Sciatic nerve (tissue), 2 donors: ENCODE data around the gene CA12. TPM values are rescaled to one million over a fixed set of nuclear protein-coding genes. Genes with fewer than 3 reads are reported as not detected.
"Not testable (repeated sequence)": the region's sequence is repeated elsewhere in the genome, so short reads cannot be mapped to it uniquely, and the experiment has no call there.

Experiments used
- ATAC-seq: fragments of 200-7000 bp; cut with Tn5 transposase; one replicate; pipeline ENCODE4 v1.9.1; 2020; ENCODE audit warnings: mild to moderate bottlenecking, moderate library complexity
- DNase-seq: peaks from one replicate; pipeline ENCODE4 v3.0.0-alpha.2; 2020; ENCODE audit warnings: low spot score
- intact Hi-C: fragments of 100-400 bp; cut with DNase I; formaldehyde crosslinking; loops from one replicate; pipeline ENCODE4 v1.14.2; 2022
- total RNA-seq: library from RNA; stranded (reverse); fragmentation: NEBNext Ultra II Directional; extraction: Animal tissue kit (Norgen Biotek cat#: 25700); gene quantifications from one replicate; pipeline ENCODE4 v1.2.1, GENCODE V29; 2021
- donor health status: DM: no; HTN: no; CAD: no.
- donor health status: DM: no; HTN: no; CAD: no.

The CA12 gene
- total RNA-seq, 1 donor from 2014 or later: 4.0 TPM

DNA sequence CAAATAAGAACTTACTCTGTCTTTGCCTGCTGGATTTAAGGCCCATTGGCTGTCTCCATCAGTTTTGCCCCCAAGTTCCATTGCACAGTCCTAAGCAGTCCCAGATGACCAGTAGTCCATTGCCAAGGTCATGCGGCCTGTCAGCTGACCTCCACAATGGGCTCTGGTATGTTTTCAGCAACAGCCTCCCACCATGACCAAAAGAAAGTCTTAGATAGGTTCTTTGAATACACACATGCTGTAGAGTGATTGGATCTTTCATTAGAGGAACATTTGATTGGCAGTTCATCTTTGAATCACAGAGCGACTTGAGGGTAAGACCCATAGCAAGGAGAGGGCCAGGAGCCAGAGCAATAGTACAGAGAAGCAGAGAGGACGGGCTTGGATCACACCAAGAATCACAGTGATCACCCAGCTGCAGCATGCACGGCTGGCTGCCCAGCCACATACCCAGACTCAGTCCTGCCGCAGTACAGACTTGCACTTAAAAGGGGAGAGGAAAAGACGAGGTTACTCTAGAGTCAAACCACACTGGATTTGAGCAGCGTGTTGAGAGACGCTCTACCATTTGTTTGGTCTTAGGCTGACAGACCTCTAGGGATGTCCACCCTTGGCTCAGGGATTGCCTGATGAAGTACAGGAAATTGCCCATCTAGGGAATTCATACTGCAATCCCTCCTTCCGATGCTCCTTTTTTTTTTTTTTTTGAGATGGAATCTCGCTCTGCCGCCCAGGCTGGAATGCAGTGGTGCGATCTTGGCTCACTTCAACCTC lies 53.8 kb downstream of the CA12 start:
- intact Hi-C loops: no loop called here
- peak; percentile 63 for ATAC-seq
- DNase-seq: no peak

DNA sequence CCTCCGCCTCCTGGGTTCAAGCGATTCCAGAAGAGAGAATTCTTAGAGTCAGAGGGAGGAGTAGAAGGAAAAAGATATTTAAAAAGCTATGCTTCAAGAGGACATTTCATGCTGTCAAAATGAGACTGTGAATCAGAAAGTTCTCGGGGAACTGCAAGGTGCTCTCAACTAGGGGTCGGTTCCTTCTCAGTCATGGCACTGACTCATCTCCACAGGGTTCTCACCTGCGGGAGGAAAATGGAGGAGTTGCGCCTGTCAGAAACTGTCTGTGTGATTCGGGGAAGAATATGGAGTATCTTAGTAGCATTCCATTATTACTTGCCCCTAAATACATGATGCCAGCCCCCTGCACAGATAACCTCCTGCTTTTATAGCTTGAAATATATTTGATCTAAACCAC lies 56.9 kb downstream of the CA12 start:
- ATAC-seq: no peak
- intact Hi-C loops: no loop called here
- no peak for DNase-seq

DNA sequence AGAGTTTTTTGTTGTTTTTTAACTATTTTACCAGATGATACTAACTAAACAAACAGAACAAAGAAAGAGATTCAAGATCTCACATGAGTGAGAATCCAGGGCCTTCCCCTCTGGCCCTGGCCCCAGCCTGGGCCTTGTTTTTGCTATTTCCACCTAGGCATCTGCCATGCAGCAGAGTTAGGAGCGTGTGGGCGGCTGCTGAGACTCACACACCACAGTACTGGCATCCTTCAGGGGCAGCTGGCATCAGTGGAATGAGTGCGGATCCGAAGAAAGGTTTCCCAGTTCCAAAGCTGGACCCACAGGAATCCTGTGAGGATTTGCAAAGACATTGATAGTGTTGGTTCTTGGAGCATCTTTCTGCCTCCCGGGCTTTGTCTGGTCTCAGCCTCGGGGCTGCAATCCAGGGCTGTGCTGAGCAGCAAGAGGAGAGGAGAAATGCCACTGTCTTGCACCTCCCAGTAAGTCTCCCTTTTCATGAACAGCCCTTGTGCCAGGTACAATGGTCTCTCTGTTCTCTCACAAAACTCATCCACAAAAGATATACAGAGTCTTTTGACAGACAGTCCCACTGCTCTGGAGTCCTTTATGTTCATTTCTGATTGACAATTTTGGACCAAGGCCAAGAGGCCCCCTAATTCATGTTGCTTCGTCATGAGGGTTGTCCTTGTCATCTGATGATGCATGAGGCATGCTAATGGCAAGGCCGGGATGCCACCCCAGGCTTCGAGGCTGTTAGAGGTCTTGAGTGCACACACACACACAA lies 57.7 kb downstream of the CA12 start:
- intact Hi-C loops: no loop called here
- no peak for ATAC-seq
- DNase-seq: no peak

DNA sequence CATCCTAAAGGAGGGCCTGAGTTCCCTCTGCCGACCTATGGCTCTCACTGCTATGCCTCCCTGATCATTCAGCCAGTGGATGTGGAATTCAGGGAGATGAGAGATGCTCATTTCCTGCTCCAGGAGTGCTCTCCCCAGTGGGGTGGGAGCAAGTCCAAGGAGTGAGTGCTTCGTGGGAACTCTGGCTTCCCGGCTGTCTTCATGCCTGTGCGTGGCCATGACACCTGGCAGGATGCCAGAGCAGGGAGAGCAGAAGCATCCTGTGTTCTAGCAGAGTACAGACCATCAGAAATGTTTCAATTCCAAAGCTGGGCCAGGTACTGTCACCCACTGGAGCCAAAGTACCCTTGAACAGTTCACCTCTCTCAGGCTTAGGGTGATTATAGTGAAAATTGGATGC lies 59.1 kb downstream of the CA12 start:
- intact Hi-C loops: no loop called here
- ATAC-seq (no peak), DNase-seq (no peak)

DNA sequence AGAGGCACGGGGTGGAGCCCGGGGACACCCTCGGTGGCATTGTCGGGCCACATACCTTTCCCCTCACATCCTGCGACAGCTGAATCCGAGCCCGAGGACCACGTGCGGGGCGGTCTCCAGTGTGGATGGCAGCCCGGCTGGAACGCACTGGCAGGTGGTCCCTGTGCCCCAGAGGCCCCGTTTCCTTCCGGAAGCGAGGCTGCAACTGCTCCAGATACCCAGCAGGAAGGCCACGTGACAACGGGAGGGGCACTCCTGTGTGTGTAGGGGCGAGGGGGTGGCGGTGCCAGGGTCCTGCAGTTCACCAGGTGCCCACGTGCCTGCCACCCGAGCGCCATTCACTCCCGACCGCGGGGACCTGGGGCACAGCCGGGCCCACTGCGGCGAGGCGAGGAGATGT lies 60.2 kb downstream of the CA12 start:
- ATAC-seq (no peak), DNase-seq (no peak)
- intact Hi-C loops: no loop called here

DNA sequence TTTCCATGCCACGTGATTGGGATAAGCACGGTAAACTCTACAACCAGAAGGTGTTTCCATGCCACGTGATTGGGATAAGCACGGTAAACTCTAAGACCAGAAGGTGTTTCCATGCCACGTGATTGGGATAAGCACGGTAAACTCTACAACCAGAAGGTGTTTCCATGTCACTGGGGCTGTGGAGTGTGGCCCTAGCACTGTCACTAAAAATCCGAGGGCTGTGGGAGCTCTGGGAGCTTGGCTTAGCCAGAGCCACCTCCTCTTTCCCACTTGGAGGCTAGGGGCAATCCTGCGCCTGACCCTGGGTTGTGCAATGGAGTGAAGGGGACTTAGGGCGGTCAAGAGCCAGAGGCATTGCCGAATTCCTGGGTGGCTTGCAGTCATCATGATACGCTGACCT lies 60.7 kb downstream of the CA12 start:
- ATAC-seq, intact Hi-C loops, DNase-seq: not testable (repeated sequence)

DNA sequence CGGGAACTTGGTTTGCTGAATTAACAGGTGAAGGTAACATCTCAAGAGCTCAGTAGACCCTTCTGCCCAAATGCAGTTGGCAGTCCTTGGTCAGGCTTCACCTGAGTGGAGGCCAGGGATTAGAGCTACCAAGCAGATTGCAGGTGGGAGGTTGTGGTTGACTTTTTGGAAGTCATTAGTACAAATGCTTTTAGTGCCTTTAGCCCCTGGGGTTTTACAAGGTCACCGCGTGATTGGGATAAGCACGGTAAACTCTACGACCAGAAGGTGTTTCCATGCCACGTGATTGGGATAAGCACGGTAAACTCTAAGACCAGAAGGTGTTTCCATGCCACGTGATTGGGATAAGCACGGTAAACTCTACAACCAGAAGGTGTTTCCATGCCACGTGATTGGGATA lies 61.2 kb downstream of the CA12 start:
- ATAC-seq, DNase-seq, intact Hi-C loops: not testable (repeated sequence)

DNA sequence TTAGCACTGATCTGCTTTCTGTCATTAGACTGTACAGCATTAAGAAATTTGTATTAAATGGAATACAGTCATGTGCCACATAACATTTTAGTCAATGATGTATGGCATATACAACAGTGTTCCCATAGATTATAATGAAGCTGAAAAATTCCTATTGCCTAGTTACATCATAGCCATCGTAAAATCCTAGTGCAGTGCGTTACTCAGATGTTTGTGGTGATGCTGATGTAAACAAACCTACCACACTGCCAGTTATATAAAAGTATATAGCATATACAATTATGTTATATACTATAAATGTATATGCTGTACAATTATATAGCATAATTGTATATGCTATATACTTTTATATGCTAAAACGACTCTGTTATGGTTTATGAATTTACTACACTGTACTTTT lies 62.6 kb downstream of the CA12 start:
- ATAC-seq: no peak
- no peak for DNase-seq
- intact Hi-C loops: no loop called here

DNA sequence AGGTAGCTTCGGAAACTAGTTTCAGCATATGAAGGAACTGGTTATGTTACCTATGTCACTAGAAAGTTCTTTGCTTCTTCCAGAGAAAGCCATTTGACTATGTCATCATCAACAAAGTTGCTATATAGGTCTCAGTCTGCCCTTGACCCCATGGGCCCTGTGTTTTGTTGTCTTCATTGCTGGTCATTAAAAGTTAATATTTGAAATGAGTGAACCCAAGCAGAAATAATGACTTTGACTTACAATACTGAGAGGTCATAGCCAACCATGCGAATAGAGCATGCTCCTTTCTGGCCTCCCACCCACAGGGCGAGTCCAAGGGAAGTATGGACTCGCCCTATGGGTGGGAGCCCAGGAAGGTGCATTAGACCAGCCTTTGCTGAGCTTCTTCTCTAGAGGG lies 63.3 kb downstream of the CA12 start:
- ATAC-seq (no peak), DNase-seq (no peak)
- intact Hi-C loops: no loop called here

DNA sequence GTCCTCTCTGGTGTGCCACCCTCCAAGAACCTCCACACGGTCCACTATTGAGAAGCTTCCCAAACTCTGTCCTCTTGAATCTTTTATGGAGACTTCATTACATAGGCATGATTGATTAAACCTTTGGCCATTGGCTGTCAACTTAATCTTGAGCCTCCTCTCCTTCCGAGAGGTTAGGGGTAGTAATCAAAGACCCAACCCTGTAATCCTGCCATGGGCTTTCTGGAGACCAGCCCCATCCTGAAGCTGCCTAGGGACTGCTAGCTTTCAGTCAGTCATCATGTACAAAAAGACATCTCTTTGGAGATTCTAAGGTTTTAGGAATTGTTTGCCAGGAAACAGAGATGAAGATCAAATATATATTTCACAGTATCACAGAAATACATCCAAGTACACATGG lies 67.2 kb downstream of the CA12 start:
- no peak for ATAC-seq
- intact Hi-C loops: no loop called here

DNA sequence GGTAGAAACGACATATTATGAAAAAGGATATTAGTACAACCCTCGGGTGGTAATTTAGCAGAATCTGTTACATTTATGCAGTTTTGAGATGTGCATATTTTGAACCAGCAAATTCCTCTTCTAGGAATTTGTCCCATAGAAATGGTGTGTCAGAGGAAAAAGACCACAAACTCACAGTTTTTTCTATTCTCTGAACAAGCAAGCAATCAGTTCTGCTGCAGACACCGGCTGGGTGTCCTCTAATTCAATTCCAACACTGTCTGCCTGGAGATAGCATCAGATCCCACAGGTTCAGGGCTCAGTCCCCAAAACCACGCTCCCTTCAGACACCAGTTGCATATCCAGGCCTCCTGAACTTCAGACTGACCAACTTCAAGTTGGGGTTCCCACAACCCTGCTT lies 67.8 kb downstream of the CA12 start:
- ATAC-seq: no peak
- no peak for DNase-seq
- intact Hi-C loops: no loop called here

More for the DNA sequence above, 67.2 kb downstream of the CA12 start:
- no peak for DNase-seq

DNA sequence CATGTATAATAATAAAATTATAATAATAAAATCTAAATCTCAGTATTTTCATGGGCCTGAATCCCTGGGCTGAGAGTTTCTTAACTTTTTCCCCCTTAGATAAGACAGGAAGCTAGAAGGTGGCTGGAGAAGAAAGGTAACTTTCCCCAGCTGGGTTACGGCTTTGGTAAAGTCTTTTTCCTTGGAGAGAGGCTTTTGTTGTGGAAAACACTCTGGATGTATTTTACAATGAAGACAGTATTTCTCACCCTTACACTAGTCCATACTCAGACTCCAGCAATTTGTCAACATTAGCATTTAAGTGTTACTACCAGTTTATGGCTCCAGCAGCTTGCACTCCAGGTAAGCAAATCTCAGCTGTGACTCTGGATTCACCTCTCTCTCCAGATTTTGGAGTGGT lies 69.4 kb downstream of the CA12 start:
- DNase-seq (no peak), ATAC-seq (no peak)
- intact Hi-C loops: no loop called here

DNA sequence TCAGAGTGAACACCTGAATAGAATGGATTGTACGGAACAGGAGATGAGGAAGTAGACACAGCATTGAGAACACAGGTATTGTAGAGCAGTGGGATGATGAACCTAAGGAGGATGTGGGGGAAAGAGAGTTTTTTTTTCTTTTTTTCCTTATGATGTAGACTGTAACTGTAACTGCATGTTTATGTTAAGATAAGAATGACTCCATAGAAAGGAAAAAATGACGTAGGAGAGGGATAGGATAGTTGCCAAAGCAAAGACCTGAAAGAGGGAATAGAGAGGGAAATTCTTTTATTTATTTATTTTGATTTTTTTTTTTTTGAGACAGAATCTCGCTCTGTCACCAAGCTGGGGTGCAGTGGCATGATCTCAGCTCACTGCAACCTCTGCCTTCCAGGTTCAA lies 71.0 kb downstream of the CA12 start:
- intact Hi-C loops: no loop called here
- ATAC-seq (no peak), DNase-seq (no peak)

DNA sequence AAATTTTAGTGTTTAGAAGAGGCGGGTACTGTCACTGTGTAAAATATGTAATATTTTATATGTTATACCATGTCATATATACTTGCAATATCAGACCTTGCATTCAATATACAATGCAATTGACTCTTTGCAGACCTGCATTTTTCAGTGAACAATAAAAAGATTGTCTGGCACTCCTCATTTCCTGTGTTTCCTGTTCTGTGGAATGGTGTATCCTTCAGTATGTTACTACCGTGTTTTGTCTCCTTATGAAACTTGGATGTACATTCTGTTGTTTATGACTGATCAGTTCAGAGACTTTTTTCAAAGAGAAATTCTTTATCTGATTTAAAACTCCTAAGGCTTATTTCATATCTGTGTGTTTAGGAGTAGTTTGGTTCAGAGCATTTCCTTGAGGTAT lies 72.7 kb downstream of the CA12 start:
- ATAC-seq: no peak
- DNase-seq: no peak
- intact Hi-C loops: no loop called here

DNA sequence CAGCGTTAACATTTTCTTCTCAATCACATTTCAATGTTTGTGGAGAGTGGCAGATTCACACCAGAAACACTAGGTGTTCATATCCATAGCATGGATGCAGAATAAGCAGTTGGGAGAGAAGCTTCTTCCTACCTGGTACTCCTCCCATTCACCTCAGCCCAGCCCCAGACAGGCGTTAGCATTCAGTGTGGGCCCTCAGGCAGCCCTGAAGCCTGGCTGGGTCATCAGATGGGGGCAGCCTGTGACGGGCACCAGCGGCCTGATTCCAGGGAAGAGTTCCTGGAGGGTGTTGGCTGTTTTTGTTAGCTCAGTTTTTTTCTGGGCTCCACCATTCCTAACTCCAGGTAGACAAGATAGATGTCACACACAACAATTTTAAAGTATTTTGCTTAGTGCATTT lies 73.2 kb downstream of the CA12 start:
- DNase-seq: no peak
- no peak for ATAC-seq
- intact Hi-C loops: no loop called here

DNA sequence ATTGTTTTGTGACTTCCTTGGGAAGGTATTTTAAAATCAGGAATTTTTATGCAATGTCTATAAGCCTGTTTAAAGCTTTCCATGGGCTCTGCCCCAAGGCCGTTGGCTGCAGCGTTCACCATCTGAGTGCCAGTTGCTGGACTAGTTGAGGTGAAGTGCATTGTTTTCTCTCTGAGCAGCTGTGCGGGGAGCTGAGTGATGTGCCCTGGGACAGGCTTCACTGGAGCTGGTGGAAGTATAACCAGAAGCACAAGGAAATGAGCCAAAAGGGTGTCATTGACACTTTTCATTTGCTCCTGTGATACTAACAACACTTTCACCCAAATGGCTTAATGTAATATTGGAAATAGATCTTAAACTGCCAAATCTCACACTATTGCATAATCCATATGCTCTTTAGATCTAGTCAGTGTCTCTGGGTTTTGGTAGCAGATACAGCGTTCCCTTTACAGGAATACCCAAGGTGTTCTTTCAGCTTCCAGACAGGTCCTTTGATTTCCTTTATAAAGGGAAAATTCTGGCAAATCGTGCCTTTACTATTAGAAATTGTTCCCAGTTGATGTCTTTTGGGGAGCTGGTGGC lies 75.1 kb downstream of the CA12 start:
- intact Hi-C loops: no loop called here
- ATAC-seq (no peak), DNase-seq (no peak)

DNA sequence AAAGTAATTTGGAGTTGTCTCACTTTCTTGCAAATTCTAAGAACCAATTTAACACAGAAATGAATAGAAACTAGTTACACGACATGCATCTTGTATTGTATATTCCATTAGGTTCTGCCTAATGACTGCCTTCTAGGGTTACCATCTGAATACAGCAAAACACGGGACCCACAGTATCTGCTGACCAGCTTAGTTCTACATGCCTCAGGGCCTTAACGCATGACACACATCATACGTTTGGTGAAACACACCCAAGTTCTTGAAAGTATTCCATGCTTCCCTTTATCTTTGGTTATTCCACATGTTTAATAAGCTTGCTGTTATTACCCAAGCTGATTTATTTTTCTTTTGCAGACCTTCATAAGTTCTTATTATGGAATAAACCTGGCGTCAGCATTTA lies 76.4 kb downstream of the CA12 start:
- no peak for ATAC-seq
- intact Hi-C loops: no loop called here
- no peak for DNase-seq

DNA sequence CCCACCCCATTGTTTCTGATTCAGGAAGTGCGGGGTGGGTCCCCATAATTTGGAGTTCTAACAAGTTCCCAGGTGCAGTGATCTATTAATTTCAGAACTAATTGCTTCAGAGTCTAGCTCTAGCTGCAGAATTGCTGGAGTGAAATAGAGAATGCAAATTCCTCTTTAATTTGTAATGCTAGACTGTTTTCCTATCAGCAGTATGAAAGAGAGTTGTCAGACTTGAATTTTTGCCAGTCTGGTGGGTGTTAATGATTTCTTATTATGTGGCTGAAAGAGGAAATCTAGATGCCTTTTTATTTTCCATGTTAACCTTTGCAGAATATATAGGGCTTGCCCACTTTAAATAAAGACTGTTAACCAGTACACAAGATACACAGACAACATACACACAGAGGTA lies 80.6 kb downstream of the CA12 start:
- ATAC-seq: no peak
- DNase-seq: no peak
- intact Hi-C loops: no loop called here

DNA sequence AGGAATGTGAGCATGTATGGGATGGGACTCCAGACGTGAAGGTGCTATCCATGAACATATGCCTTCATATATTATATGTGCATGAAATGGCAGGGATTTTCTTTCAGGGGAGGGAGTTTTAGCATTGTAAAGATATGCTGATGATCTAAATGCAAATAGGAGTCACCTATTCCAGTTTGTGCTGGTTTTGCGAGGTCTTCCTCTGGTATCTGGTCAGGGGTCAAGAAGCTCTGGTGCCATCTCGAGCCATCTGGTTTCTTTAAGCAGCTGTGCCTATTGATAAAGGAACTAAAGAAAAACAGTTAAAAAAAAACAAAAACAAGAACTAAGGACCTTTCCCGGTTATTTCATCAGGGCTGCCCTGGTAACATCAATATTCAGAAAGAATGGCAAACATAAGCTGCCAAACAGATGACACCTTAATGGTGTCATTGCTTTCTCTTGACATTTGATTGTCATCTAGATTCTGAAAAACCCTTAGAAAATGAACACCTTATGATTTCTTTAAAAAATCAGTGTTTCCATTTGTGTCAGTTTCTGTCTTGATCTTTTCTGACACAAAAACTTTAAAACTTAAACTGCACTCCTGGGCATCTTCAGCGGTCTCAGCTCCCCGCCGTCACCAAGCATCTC lies 81.6 kb downstream of the CA12 start:
- DNase-seq (no peak), ATAC-seq (no peak)
- intact Hi-C loops: no loop called here

DNA sequence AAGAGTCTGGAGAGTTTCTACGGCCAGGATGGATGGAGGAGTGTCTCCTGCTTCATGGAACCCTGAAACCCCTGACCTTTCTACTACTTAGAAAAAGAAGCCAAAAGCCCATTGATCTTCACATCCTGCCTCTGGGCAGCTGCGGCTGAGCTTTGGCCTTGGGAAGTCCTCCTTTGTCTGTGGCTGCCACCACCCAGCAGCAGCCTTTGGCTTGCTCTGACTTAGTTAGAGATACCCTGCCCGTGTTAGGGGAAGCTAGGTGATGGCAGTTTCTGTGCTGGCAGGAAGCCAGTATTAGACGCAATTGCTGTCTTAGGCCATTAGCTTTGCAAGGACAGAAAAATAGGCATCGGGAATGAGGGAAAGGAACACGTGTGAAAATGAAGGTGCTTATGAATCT lies 85.5 kb downstream of the CA12 start:
- ATAC-seq (no peak), DNase-seq (no peak)
- intact Hi-C loops: no loop called here
